TTC549 (cell line): Measurements from ENCODE around the gene RECK.
A peak's percentile ranks its signal among the peaks of the same experiment; 100 is the strongest.
"Not testable (repeated sequence)": the region's sequence is repeated elsewhere in the genome, so short reads cannot be mapped to it uniquely, and the experiment has no call there.

Source experiments
- FAIRE-seq: peaks from 2 replicates; lab custom pipeline; 2012; peaks lifted over from hg19 to GRCh38; lab: Jason Lieb, UNC

Gene RECK

DNA sequence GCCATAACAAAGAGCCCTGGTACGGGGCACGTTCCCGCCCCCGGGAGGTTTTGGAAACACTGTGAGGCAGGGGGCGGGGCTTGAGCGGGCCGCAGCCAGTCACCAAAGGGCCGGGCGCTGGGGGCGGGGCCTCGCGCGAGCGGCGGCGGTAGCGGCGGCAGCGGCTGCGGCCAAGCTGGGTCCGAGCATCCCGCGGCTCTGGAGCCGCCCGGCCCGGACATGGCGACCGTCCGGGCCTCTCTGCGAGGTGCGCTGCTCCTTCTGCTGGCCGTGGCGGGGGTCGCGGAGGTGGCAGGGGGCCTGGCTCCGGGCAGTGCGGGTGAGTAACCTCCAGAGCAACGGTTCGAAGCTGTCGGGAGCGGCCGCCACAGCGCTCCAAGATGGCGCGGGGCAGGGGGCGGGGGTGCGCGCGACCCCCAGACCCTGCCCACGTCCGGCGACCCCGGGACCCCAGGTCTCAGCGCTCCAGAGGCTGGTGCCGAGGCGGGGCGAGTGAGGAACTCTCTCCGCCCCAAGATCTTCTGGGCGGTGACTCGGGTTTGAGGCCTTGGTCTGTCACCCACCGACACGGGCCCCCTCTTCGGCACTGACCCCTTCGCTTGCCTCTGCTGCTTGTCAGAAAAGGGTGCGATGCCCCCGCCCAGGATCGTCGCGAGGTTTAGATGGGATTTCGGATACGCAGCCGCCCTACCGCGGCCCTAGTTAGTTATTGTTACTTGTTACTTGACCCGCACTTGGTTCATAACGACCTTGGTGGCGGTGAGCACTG is at the start of gene RECK:
Gene RECK (plus strand): TSS at position 134 of the 769 bp plus-strand sequence. CDS start 86 bp downstream, at position 220.
- no peak for FAIRE-seq

GRCh38 chr9:35990155-35990554 is 46.6 kb upstream of the RECK start:
- no peak for FAIRE-seq

GRCh38 chr9:35993136-35993535 is 43.6 kb upstream of the RECK start:
- not testable (repeated sequence) for FAIRE-seq

GRCh38 chr9:35993976-35994720 is 42.6 kb upstream of the RECK start:
- no peak for FAIRE-seq

GRCh38 chr9:35994959-35995358 is 41.8 kb upstream of the RECK start:
- no peak for FAIRE-seq

GRCh38 chr9:35996358-35996970 is 40.2 kb upstream of the RECK start:
- FAIRE-seq = no peak

- not testable (repeated sequence) for FAIRE-seq
These were observed 39.7 kb upstream of the RECK start for GRCh38 chr9:35997016-35997415.

GRCh38 chr9:35998333-35998732 is 38.4 kb upstream of the RECK start:
- no peak for FAIRE-seq

GRCh38 chr9:36005891-36006290 is 30.8 kb upstream of the RECK start:
- FAIRE-seq = no peak

DNA sequence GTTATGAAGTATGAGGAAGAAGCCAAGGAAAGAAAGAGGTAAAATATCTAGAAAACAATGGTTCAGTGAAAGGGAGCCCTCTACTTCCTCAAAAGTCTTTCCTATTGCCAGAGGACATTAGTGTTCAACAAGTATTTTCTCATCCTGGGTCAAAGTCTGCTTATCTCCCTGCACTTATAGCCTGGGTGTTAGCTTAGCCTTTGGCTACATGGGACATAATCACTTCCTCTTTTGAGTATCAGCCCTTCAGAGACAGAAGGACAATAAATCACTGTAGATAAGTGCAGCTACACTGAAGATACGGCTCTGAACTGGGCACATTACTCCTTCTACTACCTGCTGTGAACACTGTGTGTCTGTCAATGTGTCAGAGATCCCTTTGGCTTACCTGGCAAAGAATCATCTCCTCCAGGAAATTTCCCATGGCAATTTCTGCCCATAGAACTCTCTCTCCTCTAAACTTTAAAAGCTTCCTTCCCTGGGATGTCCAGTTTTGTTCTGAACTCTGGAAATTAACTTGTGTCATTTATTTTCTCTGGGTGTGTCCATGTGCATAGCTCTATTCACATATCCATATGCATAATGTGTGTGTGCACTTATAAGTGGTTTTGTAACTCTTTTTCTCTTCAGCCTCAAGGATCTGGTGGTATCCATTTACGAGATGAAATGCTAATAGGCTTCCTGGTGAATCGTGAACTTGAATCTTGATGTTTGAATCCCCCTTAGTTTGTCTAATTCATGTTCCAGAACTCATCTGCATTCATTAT is 30.0 kb upstream of the RECK start:
- FAIRE-seq = no peak

- no peak for FAIRE-seq
These were observed 29.4 kb upstream of the RECK start for GRCh38 chr9:36007316-36007708.

DNA sequence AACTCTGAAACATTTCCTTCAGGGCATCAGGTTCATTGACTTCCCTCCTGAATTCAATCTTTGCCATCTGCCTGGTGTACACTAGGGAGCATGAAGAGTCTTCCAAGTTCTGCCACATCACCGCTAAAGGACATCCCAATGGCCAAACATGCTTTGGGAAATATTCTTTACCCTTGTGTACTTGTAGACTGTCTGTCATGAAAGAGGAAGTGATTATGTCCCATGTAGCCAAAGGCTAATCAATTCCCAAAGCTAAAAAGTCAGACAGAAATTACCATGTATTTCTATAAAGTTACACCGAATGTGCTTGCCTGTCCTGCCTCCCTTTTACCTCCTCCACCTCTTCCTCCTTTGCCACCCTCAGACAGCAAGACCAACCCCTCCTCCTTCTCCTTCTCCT is 28.9 kb upstream of the RECK start:
- no peak for FAIRE-seq

GRCh38 chr9:36008774-36009300 is 27.9 kb upstream of the RECK start:
- FAIRE-seq = no peak

- no peak for FAIRE-seq
These were observed 25.3 kb upstream of the RECK start for GRCh38 chr9:36011379-36011778.

- no peak for FAIRE-seq
These were observed 19.4 kb upstream of the RECK start for GRCh38 chr9:36017278-36017677.

DNA sequence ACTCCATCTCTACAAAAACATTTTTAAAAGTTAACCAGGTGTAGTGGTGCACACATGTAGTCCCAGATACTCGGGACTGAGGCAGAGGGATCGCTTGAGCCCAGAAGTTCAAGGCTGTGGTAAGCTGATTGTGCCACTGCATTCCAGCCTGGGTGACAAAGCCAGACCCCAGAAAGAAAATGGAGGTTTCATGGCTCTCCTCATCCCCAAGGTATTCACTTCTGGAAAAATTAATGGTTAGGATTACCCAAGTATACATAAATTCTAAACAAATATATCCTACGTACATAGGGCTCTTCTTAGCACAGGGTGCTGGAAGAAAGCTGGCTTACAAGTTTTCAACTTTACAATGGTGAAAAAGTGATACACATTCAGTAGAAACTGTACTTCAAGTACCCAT is 18.6 kb upstream of the RECK start:
- no peak for FAIRE-seq

DNA sequence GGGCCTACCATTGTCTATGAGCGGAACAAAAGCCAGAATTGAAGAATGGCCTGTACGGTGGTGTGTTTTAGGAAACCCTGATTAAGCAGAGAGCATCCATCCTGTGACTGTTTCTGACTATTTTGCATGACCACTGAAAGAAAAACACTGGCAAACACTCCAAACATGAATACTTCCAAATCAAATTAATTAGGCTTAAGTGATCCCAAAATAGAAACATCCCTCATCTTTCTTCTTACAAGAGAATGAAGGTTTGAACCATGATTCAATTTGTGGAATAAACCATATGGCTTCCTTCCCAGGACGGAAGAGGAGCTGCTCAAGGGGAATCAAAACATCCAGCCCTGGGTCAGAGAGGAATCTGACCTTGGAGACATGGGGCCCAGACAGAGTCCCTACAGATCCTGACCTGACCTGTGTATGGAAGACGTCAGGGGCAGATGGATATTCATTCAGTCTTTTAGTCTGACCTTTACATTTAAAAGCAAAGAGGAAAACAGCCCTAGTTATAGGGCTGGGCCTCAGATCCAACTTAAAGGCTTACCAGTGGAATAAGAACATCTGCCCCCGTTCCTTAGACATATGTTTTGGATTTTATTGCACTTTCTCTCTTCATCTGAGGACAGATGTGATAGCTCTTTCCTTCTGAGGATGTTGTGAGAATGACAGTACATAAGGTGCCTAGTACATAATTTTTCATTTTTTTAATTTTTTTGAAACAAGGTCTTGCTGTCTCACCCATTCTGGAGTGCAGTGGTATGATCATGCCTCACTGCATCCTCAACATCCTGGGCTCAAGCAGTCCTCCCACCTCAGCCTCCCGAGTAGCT is 17.6 kb upstream of the RECK start:
- FAIRE-seq = no peak

DNA sequence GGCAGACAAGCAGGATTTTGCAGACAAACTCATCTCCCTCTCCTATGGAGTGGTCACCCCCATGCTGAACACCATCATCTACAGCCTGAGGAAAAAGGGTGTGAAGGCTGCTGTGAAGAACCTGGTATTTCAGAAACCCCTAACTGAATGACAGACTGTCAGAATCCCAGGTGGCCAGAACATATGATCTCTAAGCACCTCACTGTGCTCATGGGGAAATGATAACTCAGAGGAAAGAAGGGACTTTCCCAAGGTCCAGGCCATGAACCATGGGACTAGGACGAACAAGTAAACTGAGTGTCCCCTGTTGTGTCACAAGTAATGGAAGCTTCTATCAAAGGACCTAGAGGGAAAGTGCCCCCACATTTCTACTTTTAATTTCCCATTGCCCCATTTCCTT is 14.7 kb upstream of the RECK start:
- FAIRE-seq = no peak

DNA sequence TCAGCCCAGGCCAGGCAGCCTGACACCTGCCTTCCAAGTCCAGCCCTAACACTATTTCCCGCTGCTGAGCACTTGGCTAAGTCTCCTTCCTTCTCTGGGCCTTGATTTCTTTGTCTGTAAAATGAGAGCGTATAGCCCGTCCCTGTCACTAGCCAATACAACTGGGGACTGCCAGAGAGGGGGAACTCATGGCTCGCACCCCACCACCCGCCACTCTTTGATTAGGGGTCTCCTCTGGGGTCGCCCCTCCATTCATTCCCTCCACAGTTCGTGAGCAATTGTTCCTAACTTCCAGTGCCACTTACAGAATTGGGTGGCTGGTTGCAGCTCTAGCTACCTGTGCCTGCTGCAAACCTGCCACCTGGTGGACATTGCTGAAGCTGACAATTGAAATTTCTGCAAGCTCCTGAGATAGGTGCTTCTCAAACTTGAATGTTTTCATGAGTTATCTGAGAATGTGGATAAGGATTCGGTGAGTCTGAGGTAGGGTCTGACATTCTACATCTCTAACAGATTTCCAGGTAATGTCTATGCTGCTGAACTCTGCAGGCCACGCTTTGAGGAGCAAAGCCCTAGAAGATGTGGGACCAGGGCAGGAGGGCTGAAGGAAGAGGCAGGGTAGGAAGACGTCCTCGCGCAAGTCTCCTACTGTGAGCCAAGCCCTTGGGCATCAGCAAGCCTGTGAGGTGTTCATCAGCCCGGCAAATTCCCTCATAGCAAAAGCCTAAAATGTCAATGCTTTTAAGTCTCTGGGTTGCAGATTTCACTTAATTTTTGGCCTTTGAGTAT is 13.3 kb upstream of the RECK start:
- peak; percentile 31 for FAIRE-seq

GRCh38 chr9:36025746-36026145 is 11.0 kb upstream of the RECK start:
- FAIRE-seq = no peak

DNA sequence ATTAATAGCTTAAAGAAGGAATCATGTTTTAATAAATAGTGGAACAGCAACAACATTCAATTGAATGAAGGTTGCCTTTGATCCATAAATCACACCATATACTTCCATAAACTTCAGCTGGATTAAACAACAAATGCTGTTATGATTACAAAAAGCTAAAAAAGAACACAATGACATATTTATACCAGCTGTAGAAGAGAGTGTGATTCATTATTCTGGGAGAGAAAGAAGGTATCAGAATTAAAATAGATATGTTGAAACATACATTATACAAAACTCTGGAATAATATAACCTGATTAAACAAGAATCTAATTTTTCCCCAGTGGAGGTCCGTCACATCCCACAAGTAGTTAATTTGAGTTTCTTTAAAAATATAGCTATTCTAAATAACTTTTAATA is 7.5 kb upstream of the RECK start:
- no peak for FAIRE-seq
